ENCODE data around the gene RNU5D-1. TPM values are rescaled to one million over a fixed set of nuclear protein-coding genes. Genes with fewer than 3 reads are reported as not detected.

RNU5D-1 gene
- total RNA-seq, 1 experiment from 2014 or later, result not detected

GRCh38 chr1:44685881-44686280, 45.1 kb downstream of the RNU5D-1 start:
- no peaks in the 10 kb centered on the region; a peak in 1 of 5 replicates for H3K9me3 Mint-ChIP-seq
- DNase-seq, result no peak
- Histone ChIP-seq H3K79me2 (ENCODE audit: insufficient read depth, low read length) (no peaks in the 10 kb centered on the region), H3K56ac (ENCODE audit: insufficient read length, low read depth, low read length) (no peak overlapping the region), H3K27ac (ENCODE audit: insufficient read length, low read depth, low read length) (no peak overlapping the region), H4K8ac (replicated peaks; ENCODE audit: insufficient read length, low read depth, low read length) (no peak overlapping the region), H3K14ac (ENCODE audit: insufficient read depth, low read length) (no peak overlapping the region), H3K79me1 (ENCODE audit: insufficient read depth, low read depth, low read length, poor library complexity, severe bottlenecking) (no peaks in the 10 kb centered on the region), H2BK15ac (ENCODE audit: low read depth, low read length) (no peak overlapping the region), H2AFZ (ENCODE audit: low read length) (no peak overlapping the region), H3K4me2 (ENCODE audit: insufficient read depth, insufficient read length, low read length) (no peak overlapping the region), H3K23me2 (ENCODE audit: insufficient read length, low read depth, low read length, poor library complexity, severe bottlenecking) (no peaks in the 10 kb centered on the region), H4K5ac (ENCODE audit: insufficient read length, low read depth, low read length) (no peak overlapping the region), H2BK12ac (ENCODE audit: insufficient read length, low read depth, low read length) (no peak overlapping the region), H2BK5ac (ENCODE audit: insufficient read length, low read length) (no peak overlapping the region), H2BK120ac (ENCODE audit: low read depth, low read length, poor library complexity, severe bottlenecking) (no peak overlapping the region), H4K20me1 (ENCODE audit: control insufficient read depth, insufficient read depth, insufficient read length) (no peaks in the 10 kb centered on the region), H3K9ac (ENCODE audit: extremely low read depth, insufficient read length, low read length) (no peak overlapping the region), H3T11ph (ENCODE audit: low read length) (no peak overlapping the region), H2AK5ac (ENCODE audit: insufficient read length, low read length) (no peak overlapping the region), H4K91ac (ENCODE audit: insufficient read length, low read depth, low read length) (no peak overlapping the region), H3K18ac (ENCODE audit: insufficient read length, low read depth, low read length) (no peak overlapping the region), H3K4ac (ENCODE audit: low read depth, low read length) (no peak overlapping the region), H3K9me3 (ENCODE audit: control insufficient read depth, low read depth, low read length) (no peaks in the 10 kb centered on the region), H2BK20ac (ENCODE audit: low read depth, low read length, poor library complexity, severe bottlenecking) (no peak overlapping the region), H3K4me1 (ENCODE audit: insufficient read depth, low read length) (peaks cover 12% of the 10 kb centered on the region; the same call in 1 of the 2 replicates), H3K27me3 (ENCODE audit: insufficient read depth, low read length) (no peaks in the 10 kb centered on the region), H3K23ac (ENCODE audit: insufficient read length, low read depth, low read length) (no peak overlapping the region)
- no peaks in the 10 kb centered on the region; the same call in 1 of the 2 replicates for H3K27me3 Mint-ChIP-seq (ENCODE audit: low read depth)
- no peak overlapping the region for H3K4me3 Mint-ChIP-seq
- peaks cover 0 to 5% (median 0%) of the 10 kb centered on the region in 3 experiments; a peak in 2 of 7 replicates for H3K36me3 Mint-ChIP-seq (ENCODE audit: insufficient read depth in 1 of 3, low read depth in 3 of 3)
- no CpG with 5 or more reads among the region's 8 CpGs for WGBS (ENCODE audit: extremely low coverage, insufficient read length, low lambda C conversion rate)
- peaks cover 28 to 38% of the 10 kb centered on the region in 2 experiments for H3K4me1 Mint-ChIP-seq
- peak overlapping the region; percentile 7 to 66 (median 54); a peak in 2 of 7 replicates for H3K27ac Mint-ChIP-seq
- no peak for TF ChIP-seq CTCF (conservative IDR thresholded peaks at IDR 0.05)

Measured in H9 (cell line).